HFF-Myc (cell line): ENCODE results near the gene HS2ST1.

ENCODE experiments used
- DNase-seq: peaks from one replicate; pipeline ENCODE4 v3.0.0-alpha.2; 2011; ENCODE audit warnings: low read depth; ENCODE audit errors: extremely low read depth
- H3K4me3 ChIP-seq: replicated peaks from 2 replicates; pipeline ENCODE4 v1.5.1; 2011; ENCODE audit warnings: low read depth, mild to moderate bottlenecking, control low read depth, low read length
- TF ChIP-seq, protein P1 (sequence below): IDR thresholded peaks from 2 replicates; pipeline ENCODE4 v1.5.1; 2012; ENCODE audit warnings: mild to moderate bottlenecking, low read depth, low read length, control low read depth; ENCODE audit errors: missing control alignments

The HS2ST1 gene

DNA sequence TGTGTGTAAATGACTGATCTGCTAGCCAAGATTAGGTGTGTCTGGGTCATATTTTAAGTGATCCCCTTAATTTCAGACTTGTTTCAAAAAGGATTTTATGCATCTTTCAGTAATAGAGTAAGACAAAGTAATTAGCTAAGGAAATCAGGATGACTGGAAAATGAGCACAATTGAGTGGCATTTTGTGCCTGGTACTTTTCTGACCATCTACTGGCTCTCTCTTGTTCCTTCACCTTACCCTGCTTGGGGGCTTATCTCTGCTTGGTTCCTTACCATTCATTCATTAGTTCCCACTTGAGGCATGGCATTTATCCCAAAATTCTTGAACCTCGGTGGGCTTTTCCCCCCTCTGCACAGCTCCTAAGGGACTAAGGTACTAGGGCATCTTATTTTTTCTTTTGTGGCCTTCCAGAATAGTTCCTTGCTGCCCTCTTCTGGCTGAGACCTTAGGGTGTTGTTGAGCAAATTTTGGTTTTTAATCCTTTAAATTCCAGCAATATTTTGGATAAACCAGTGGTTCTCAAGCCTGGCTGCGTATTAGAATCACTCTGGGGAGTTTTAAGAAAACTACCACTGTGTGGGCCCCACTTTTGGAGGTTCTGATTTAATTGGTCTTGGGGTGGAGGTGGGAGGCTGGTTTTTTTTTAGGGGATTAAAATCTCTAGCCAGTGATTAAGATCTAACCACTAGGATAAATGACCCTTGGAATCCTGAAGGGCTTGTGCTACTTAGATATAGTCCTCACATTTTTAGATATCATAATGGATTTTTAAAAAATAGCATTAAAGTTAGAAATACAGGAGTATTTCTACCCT lies 50.8 kb downstream of the HS2ST1 start:
- H3K4me3 ChIP-seq, result no peak overlapping the region
- TF ChIP-seq, protein P1, sequence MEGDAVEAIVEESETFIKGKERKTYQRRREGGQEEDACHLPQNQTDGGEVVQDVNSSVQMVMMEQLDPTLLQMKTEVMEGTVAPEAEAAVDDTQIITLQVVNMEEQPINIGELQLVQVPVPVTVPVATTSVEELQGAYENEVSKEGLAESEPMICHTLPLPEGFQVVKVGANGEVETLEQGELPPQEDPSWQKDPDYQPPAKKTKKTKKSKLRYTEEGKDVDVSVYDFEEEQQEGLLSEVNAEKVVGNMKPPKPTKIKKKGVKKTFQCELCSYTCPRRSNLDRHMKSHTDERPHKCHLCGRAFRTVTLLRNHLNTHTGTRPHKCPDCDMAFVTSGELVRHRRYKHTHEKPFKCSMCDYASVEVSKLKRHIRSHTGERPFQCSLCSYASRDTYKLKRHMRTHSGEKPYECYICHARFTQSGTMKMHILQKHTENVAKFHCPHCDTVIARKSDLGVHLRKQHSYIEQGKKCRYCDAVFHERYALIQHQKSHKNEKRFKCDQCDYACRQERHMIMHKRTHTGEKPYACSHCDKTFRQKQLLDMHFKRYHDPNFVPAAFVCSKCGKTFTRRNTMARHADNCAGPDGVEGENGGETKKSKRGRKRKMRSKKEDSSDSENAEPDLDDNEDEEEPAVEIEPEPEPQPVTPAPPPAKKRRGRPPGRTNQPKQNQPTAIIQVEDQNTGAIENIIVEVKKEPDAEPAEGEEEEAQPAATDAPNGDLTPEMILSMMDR, result peak; percentile 58
- no peak for DNase-seq

DNA sequence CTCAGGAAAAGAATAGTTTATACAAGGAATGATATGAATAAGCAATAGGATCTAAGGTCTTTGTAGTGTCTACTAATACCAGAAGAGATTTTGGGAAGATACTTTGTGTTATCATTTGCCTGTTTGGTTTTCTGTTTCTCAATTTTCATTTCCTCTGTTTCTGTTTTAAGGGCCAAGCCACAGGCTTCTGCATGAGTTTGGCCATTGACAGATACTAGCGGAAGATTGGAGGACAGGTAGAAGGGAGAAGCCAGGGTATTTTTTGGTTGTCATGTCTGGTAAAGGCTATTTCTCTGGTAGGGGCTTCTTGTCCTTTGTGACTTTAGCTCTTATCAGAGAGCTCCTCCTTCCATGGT lies 51.4 kb downstream of the HS2ST1 start:
- TF ChIP-seq, protein P1, result no peak
- H3K4me3 ChIP-seq, result no peak overlapping the region
- DNase-seq, result no peak

DNA sequence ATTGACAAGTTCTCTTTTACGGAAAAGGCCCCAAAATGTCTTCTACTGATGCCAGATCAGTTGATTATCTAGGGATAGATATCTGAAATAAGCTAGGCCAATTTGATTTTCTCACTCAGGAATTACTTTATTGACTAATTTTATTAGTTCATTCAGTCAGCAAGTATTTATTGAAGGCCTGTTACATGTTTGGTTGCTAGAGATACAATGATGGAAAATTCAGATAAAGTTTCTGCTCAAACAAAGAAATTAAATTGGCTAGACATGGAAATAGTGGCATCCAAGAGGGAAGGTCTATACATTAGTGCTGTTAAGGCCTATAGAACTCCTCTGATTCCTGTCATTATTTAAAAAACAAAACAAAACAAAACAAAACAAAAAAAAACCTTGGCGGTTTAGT lies 56.5 kb downstream of the HS2ST1 start:
- TF ChIP-seq, protein P1, result no peak
- no peak overlapping the region for H3K4me3 ChIP-seq
- DNase-seq, result no peak

DNA sequence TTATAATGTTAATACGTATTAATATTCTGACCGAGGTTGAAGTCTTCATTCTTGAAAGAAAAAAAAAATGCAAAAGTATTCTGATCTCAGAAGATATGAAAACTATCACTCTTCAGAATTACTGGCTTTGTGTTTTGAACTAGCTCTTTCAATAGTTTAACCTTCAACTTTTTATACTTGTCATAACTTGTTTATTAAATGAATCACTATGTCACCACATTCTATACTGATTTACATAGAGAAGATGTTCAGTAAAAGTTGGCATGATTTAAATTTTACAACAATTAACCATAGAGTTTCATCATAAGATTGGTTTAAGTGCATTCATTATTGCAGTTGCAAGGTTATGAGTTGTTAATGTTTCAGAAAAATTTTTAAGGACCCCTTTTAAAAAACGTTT lies 57.3 kb downstream of the HS2ST1 start:
- no peak for DNase-seq
- H3K4me3 ChIP-seq, result no peak overlapping the region
- TF ChIP-seq, protein P1, result no peak

DNA sequence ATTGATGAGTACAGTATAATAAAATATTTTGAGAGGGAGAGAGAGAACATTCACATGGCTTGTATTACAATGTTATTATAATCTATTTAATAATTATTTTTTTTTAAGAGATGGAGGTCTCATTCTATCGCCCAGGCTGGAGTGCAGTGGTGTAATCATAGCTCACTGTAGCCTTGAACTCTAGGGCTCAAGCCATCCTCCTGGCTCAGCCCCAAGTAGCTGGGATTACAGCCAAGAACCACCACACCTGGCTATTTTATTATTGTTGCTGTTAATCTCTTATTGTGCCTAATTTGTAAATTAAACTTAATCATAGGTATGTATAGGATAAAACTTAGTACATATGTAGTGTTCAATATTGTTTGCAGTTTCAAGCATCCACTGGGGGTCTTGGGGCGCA lies 57.8 kb downstream of the HS2ST1 start:
- no peak overlapping the region for H3K4me3 ChIP-seq
- no peak for DNase-seq
- TF ChIP-seq, protein P1, result no peak

DNA sequence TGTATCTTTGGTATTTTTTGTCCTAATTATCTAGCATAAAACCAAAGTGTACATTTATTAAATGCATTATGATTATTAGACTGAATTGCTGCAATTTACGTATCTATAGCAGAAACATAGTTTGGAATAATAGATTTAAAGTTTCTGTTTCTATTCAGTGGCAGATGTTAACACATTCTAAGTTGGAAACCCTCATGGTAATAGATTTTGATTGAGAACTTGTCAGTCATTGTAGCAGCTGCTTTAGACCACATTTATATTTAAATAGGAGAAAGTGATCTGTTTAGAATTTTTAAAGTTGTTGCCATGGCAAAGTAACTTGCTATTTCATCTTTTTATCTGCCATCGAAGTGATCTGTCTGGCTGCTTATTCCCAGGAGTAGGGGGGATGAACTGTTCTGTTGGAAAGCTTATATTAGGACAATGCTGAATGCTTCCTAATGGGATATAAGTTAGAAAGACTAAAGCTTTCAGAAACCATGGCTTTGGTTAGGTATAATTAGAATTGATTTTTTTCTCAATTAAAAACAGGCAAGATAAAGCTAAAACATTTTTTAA lies 61.6 kb downstream of the HS2ST1 start:
- no peak for DNase-seq
- TF ChIP-seq, protein P1, result no peak
- no peak overlapping the region for H3K4me3 ChIP-seq

DNA sequence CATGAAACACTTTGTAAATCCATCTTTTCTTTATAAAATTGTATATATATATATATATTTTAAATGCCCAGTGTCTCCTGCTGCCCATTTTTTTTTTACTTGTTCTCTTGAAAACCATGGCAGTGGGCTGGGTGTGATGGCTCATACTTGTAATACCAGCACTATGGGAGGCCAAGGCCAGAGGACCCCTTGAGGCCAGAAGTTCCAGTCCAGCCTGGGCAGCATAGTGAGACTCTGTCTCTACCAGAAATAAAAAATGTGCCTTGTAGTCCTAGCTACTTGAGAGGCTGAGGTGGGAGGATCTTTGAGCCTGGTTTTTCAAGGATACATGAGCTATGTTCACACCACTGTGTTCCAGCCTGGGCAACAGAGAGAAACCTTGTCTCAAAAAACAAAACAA lies 62.2 kb downstream of the HS2ST1 start:
- no peak overlapping the region for H3K4me3 ChIP-seq
- TF ChIP-seq, protein P1, result no peak
- no peak for DNase-seq
